ENCODE results near the gene CPOX.
A peak's percentile ranks its signal among the peaks of the same experiment; 100 is the strongest.
"Not testable (repeated sequence)": the region's sequence is repeated elsewhere in the genome, so short reads cannot be mapped to it uniquely, and the experiment has no call there.

CPOX gene

GRCh38 chr3:98560911-98561310 lies 32.5 kb downstream of the CPOX start:
- no peak for DNase-seq

GRCh38 chr3:98559769-98560168 lies 33.6 kb downstream of the CPOX start:
- DNase-seq, result not testable (repeated sequence)

DNA sequence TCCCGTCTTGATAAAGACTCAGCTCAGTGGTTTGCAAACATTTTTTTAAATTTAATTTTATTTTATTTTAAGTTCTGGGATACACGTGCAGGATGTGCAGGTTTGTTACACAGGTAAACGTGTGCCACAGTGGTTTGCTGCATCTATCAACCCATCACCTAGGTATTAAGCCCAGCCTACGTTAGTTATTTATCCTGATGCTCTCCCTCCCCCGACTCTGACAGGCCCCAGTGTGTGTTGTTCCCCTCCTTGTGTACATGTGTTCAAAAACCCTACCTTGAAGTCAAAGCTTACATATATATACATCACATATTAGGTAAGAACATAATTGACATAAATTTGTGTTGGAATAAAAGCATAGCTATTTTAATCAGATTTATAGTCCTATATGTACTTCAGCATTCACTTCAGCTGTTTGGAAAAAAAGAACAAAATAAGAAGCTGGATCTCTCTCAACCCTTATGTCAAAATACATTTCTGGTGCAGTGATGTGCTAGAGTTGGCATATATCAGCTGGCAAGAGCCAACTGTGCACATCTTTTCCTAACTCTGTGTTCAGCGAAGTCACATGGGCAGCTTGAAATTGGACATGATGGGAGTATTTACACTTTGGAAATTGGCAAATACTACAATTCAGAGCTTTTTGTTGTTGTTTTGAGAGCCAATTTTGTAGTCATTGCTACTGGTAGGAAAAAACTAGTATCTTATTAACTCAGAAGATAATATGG lies 35.1 kb downstream of the CPOX start:
- DNase-seq, result no peak

DNA sequence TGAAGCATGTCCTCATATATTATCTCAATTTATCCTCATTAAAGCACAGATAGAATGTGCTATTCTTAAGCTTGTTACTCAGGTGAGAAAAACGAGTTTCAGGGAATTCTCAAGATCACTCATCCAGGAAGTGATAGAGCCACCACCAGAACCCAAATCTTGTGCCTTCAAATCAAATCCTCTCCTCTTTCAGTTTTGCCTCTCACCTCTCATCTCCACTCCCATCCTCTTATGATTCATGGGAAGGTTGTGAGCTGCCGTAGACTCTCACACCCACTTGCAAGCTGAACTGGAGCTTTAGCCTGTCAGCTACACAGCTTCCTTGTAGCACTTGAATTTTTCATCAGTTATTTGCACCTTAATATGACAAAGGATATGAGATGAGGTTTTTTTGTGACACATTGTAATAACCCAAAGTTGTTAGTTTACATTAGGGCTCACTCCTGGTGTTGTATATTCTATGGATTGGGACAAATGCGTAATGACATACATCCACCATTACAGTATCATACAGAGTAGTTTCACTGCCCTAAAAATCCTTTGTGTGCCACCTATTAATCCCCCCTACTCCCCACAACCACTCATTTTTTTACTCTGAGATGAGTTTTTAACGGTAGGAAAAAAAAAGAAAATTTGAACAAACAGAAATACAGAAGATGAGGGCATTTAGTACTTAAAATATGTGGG lies 35.9 kb downstream of the CPOX start:
- no peak for DNase-seq

DNA sequence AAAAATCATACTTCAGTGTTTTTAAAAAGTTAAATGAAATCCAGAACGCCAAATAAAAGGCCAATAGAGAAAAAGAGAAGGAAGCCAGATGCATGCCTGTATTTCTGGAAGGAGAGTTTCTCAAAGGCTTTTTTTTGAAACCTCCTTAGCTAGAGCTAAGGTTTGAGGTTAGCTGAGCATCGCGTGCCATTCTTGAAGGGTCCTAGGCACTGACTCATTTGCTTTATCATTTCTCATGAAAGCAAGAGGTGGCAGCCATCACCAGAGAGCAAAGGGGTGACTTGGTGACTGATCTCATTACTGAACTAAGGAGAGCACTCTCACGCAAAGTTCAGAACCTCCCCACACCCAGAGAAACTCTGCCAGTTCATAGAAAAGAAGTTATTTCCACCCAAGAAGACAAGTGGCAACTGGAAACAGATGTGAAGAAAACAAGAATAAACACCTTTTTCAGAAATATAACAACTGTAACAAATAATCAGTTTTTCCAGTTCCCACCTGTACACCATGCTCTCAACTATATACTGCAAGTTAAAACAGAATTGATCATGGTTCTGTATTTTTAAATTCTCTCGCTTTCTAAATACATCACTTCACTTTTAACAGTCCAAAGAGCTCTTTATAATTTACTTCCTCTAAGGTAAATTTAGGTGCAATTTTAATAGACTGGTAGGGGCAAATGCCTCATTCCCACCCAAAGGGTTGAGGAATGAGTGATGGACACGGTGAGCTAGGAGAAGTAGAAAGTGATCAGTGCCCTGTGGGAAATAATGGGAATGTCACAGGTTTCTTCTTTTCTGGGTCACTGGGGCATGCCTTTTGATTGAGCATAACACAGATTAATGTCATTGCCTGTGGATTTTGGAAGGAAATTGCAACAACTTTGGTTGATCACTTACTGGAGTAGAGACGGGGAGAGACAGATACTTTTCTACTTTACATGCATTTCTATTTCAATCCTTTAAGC lies 37.0 kb downstream of the CPOX start:
- peak; percentile 39 for DNase-seq

- DNase-seq, result no peak
Observed at GRCh38 chr3:98555025-98555379, 38.4 kb downstream of the CPOX start.

DNA sequence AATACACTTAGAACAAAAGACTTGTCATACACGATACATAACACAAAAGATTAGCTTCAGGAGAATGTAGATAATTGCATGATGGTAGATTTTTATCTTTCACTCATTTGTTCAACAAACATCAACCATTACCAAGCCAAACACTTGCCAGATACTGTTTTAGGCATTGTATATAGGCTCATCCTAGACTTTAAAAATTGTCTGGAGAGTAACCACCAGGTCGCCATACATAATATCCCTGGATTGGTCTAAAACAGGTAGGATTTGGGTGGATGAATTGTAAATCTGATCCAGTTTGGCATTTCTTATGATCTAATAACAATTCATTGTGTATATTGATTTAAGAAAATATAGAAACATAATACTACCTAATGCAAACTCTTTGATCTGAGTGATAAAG lies 38.8 kb downstream of the CPOX start:
- no peak for DNase-seq

GRCh38 chr3:98553753-98554152 lies 39.7 kb downstream of the CPOX start:
- no peak for DNase-seq

DNA sequence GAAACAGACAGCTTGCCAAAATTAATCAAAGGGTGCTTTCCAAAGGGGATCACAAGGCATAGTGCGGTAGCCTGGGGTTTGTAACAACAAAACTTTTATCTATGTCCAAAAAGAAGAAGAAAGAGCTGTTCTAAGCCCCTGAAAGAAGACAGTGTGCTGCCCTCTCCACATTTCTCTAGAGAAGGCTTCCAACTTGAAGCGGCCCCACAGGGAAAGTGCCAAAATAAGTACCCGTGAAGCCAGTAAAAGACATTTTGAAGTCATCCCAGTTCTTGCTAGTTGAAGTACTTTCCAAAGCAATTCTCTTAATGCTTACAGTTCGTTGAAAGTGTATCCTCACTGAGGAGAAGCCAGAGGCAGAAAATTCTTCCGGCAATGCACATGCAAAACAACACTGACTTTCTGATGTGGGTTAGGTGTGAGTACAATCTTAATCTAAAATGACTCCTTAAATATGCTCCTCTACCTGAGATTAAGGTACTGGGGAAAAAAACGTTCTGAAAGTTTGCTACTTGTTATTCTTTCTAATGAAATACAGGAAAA lies 40.3 kb downstream of the CPOX start:
- DNase-seq, result no peak

- DNase-seq, result no peak
Observed at GRCh38 chr3:98552232-98553020, 41.0 kb downstream of the CPOX start.

DNA sequence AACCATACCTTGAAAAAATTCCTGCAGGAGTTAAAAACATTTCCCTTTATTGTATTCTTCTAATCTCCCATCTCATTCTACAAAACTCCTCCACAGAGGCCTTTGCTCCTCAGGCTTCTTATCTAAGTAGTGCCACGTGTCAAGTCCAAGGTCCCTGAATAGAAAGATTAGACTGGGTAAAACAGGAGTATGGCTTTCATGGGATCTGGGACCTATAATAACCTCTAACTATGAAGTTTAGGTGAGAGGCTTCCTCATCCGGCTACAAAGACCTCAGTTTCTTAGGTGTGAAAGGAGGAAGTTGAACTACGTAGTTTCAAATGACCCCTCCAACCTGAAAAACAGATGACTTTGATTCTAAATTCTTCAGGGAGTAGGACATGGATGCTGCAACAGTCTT lies 41.7 kb downstream of the CPOX start:
- no peak for DNase-seq

- DNase-seq, result no peak
Observed at GRCh38 chr3:98551236-98551635, 42.2 kb downstream of the CPOX start.

- no peak for DNase-seq
Observed at GRCh38 chr3:98550833-98551232, 42.6 kb downstream of the CPOX start.

DNA sequence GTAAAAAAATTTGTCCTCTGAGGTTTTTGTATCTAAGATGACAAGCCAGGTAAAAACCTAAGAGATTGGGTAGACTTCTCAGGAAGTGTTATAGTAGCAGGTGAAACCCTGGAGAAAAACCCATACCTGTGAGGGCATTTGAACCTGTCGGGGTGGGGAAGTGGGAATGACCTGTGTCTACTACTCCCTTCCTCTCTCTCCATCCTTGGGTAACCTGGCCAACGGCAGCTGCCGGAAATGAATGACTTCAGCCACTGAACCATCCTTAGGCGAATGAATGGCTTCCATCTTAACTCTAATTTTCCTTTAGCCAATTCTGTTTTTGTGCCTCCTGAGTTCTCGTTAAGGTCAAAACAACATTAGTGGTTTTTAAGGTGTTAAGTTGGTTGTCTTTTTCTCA lies 44.9 kb downstream of the CPOX start:
- no peak for DNase-seq

DNA sequence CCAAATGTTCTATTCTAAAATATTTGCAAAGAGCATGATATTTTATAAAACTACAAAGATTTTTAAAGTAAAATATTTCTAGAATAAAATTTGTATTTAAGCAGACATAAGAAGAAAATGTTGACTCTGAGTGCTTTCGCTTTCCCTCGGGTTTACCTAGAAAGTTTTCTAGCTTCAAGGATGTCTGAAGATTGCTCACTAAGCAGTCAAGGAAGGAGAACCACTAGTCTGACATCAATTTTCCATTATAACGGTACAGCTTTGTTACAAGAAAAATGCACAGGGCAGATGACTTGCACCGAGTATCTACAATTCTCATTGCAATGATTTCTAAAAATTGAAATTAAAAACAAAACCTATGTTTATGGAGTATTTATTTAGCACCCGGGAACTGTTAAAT lies 47.5 kb downstream of the CPOX start:
- DNase-seq, result no peak

- DNase-seq, result no peak
Observed at GRCh38 chr3:98542623-98543022, 50.8 kb downstream of the CPOX start.

DNA sequence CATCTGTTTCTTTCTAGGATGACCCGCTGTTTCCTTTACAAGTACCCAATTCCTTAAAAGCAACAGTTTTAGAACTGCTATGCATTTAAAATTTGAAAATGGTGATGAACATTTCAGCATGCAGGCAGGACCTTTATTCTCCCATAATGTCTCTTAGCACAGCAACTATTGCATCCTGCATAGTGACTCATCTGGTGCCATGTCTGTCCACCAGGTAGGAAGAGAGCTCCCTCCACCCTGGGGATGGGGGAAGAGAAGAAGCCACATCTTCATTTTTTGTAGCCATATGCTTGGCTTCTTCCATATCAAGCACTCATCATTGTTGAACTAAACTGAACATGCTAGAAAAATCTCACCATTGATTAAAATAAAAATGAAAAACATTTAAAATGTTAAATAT lies 51.7 kb downstream of the CPOX start:
- no peak for DNase-seq

DNA sequence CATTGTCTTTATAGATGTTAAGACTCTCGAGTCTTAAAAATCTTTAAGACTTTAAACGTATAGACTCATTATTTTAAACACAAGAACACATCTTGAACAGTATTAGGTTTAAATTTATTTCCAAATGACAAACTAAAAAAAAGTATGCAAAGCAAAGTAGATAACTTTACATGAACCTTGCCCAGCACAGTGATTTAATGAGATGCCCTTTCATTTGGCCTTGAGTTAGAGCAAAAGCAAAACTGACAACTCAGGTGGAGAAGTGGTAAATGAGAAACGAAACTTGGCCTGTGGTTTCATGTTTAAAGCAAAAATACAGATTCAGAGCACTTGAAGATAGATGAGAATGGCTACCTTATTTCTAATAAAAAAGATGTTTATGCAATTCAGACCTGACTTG lies 53.1 kb downstream of the CPOX start:
- DNase-seq, result no peak

DNA sequence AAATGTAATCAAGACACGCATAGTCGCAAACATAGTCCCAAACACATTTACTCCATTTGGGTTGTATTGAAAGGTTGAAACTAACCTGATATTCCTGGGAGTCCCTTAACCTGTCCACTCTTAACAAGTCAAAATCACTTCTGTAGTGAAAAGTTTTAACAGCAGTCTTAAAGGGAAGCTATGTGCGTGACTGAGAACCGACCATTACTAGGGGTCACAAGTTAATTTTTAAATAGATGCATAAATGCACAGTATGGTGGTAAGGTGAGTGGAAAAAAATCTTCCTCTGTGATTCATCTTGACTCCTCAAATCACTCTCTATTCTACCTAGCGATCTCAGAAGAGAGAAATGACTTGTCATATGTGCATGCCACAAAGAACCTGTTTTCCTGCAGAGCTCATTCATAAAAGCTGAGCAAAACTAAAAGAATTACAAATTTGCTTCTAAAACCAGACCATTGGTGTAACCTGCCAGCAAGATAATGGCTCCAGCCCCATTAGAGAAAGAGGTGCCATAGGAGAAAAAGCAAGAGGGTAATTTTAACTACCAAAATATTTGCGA lies 56.9 kb downstream of the CPOX start:
- no peak for DNase-seq

DNA sequence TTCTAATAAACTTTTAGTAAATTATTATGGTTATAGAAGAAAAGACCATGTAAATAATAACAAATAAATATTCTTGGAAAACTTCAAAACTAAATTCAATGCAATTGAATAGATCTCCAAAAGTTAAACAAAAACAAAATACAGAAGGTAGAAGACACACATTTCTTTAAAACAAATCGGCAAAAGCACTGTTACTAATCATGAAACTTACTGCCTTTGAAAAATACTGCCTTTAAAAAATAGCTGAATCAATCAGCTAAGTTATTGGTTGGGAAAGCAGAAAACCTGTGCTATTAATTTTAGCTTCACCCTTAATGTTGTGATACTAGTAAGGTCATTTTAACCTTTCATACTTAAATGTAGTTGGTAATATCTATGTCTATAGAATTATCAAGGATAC lies 58.7 kb downstream of the CPOX start:
- no peak for DNase-seq

- DNase-seq, result no peak
Observed at GRCh38 chr3:98534168-98534567, 59.2 kb downstream of the CPOX start.

Data from activated T-cell treated with anti-CD3 and anti-CD28 coated beads, Interleukin-2, amount 50 U/mL, for 1 hour (primary cell).